GM21723 (cell line): ENCODE data around the gene IL1RAPL2.

Experiments
- ATAC-seq: cut with Tn5 transposase; IDR thresholded peaks from one replicate; pipeline ENCODE4 v1.9.1; 2021; ENCODE audit warnings: mild to moderate bottlenecking, moderate library complexity; ENCODE audit not compliant: unreplicated experiment

Gene IL1RAPL2

DNA sequence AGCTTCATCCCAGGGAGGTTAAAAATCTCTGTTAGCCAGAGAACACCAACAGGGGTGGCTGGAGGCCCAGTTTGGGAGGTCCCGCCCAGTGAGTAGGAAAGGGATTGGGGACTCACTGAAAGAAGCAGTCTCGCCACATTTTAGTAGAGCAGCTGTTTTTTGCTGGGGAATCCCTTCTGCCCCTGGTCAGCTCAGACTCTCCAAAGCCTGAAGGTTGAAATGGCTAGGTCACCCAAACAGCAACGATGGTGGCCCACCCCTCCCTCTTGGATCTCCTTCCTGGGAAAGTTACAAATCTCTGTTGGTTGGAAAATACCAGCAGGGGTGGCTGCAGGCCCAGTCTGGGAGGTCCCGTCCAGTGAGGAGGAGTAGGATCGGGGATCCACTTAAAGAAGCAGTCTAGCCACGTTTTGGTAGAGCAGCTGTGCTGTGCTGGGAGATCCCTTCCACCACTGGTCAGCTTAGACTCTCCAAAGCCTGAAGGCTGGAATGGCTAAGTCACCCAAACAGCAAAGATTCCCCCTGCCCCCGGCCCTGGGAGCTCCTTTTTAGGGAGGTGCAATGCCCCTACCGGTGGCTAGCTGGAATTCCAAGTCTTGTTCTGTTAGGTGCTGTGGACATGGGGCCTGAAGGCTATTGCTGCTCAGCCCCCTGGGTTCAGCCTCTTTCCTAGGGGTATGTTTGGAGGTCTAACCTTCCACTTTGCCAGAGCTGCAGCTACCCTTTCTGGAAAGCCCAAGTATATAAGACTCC, 694.5 kb downstream of the IL1RAPL2 start:
- no peak for ATAC-seq

DNA sequence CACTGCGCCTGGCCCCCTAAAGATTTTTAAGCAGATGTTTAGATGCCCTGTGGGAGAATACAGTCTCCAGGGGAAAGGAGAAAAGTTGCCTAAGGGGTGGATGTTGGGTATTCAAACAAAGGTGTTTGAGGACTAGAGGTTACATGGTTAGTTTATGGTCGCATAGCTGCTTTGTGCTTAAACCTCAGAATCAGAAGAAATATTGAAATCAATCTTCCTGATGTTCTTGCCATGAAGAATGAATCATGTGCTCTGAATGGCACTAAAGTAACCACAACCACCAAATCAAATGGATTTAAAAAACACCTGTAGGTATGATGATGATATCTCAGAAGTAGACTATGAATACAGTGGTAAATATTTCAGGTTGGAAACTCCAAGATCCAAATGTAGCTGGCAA, 697.2 kb downstream of the IL1RAPL2 start:
- no peak for ATAC-seq

DNA sequence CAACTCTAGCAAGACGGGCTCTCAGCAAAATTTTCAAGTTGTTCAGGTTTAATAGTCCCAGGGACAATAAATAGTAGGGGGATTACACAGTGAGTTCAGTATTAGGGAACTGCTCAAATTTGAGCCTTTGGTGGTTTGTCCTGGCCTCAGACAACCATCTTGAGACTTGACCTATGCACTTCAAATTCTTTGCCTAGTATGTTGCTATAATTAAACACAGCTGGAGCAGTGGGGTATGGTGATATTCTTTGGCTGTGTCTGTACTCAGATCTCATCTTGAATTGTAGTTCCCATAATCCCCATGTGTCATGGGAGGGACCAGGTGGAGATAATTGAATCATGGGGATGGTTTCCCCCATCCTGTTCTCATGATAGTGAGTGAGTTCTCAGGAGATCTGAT, 697.8 kb downstream of the IL1RAPL2 start:
- no peak for ATAC-seq

DNA sequence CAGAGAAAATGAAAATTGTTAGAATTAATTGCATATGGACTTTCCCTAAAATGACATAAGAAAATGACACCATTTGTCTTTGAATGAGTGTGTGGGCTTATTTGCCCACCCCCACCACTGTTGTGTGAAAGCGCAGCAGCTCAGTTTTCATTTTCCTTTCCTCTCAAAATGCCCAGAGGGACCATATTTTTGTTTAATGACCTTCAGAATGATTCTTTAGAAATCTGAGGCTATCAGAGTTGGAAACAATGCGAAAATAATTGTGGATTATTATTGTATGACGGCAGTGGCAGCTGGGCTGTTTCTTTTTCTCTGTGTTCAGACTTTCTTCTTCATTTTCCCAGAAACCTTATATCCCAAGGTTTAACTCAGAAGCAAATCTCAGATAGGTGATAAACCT, 699.1 kb downstream of the IL1RAPL2 start:
- no peak for ATAC-seq

DNA sequence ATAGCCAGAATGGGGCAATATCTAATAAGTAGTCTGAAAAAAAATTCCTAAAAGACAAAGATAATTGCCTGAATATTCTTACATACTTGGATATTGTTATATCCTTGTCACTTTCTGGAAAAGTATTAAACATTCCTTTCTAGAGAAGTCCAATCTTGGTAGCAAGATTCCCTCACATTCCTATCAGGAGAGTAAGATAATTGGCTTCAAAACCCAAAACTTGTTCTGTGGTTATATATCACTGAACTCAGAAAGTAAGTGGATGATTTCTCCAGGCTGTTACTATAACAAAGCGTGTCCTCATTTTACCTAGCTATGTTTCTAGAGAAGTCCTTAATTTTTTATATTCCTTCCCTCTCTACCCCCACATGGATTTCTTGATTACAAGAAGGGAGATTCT, 700.5 kb downstream of the IL1RAPL2 start:
- no peak for ATAC-seq

DNA sequence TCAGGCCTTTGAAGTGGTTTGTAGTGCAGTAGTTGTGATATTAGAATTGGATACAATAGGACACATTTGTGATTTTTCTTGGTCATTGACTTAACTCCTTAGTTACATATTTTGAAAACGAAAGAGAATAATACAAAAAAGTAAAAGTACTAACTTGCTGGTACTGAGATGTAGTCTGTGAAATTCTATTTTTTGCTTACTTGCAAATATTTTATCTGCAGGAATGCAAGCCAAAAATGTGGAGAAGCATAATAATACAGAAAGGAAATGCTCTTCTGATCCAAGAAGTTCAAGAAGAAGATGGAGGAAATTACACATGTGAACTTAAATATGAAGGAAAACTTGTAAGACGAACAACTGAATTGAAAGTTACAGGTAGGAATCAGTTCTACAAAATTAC, 701.2 kb downstream of the IL1RAPL2 start:
- no peak for ATAC-seq

DNA sequence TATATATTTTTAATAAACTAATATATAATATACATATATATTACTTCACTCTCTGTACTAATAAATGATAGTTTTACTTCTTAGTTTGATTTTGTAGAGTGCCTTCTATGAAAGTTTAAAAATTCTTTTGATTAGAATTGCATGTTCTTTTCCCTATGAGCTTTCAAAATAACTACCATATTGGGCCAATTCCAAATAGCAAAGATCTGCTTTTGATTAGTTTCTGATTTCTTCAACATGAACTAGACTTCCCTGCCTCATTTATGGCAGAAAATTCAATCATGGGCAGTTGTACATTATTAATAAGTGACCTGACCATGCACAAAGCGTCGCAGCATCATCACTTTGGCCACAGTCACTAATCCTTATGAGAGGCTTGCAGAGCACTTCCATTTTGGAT, 703.4 kb downstream of the IL1RAPL2 start:
- no peak for ATAC-seq

DNA sequence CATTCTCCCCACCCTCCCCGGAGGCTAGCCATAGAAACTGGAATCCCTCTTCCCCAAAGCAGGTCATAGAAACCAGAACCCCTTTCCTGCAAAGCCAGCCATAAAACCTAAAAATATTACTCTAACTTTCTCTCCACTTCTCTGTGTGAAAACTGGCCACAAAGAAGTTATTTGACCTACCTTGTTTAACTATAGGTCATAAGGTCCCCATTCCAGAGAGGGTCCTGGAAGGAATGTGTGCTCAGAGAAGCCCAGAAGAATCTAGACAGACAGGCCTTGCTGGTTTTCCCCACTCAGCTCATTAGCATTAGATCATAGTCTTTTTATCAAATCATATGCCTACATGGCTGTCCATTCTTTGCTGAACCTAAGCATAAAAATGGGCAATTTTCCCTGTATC, 707.3 kb downstream of the IL1RAPL2 start:
- ATAC-seq: no peak

DNA sequence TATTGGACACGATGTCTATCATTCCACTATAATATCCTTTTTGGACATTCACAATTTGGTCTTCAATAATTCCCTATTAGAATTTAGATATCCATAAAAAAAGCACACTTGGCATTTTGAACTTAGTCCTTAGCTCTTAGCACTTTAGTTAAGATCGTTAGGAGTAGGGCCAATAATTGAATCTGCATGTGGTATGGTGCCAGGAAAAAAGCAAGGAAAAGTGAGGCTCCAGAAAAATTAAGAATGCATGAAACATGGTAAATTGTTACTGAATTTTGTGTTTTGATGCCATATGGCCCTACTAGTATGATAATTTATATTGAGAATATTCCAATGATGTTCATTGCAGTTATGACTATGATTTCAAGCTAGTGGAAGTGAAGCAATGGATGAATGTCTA, 708.1 kb downstream of the IL1RAPL2 start:
- no peak for ATAC-seq

DNA sequence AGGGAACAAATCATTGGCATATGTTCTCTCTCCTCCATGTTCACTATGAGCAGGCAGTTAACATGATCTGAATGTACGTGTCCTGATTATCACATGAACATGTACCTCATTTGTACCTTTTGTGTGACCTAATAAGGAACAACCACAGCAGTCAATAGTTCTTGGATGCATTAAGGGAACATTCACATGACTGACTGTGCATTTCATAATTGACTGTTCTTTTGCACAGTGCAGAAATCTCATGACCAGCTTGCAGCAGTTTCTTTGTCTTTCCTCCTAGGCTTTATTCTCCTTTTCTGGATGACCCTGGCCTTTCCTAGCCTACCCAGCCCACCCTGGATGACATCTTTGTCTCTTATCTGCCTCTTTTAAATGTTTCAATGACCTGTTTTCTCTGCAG, 711.1 kb downstream of the IL1RAPL2 start:
- ATAC-seq: no peak

DNA sequence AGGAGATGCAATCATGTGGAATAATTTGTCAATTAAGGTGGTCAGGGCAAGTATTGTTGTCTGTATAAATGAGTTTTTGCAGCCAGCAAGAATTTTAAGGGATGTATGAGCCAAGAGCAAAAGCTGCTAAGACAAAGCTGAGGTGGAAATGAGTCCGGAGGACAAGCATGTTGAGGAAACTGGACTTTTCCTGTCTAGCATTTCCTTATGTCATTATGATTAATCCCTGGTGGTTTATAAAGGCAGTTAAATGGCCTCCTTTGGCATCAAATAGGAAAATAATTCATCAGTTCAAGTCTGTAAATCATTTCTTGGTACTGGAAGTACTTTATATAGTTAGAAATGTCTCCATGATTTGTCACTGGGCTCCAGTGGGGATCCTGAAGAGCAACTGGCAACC, 716.1 kb downstream of the IL1RAPL2 start:
- no peak for ATAC-seq

DNA sequence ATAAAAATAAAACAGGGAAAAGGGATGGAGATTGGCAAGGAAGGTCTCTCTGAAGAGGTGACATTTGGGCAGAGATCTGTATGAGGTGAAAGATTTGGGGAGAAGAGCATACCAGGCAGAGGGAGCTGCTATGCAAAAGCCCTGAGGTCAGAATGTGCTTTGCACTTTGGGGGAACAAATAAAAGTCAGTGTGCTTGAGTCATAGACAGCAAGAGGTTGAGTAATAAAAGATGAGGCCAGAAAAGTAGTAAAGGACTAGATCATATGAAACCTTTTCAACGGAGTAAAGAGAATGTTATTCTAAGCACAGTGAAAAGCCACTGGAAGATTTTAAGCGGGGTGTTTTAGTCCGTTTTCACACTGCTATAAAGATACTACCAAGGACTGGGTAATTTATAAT, 731.0 kb downstream of the IL1RAPL2 start:
- no peak for ATAC-seq

DNA sequence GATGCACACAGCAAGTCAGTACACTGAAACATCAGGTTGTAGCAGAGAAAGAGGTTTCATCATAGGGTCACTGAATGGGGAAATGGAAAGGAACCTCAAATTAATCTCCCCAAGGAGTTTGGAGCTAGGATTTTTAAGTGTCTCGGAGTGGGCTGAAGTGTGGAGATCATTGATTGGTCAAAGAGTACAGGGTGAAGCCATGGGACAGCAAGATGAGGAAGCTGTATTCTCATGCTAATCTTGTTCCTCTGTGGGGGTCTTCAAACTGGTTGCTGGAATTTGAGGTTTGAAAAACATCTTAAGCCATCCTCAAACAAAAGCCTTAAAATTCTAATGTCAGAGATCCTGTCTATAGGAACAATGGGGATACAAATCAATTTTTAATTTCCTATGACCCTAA, 733.3 kb downstream of the IL1RAPL2 start:
- ATAC-seq: no peak

DNA sequence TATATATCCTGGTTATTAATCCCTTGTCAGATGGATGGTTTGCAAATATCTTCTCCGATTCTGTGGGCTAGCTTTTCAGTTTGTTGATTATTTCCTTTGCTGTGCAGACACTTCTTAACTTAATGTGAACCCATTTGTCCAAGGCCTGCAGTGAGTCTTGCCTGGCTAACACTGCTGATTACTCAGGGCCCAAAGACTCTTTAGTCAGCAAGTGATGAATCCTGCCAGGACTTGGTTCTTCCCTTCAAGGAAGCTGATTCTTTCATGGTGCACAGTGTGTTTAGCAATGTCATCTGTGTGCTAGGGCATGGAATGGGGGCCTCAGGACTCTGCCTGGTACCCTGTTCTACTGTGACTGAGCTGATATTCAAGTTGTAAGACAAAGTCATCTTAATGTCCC, 736.2 kb downstream of the IL1RAPL2 start:
- ATAC-seq: no peak

DNA sequence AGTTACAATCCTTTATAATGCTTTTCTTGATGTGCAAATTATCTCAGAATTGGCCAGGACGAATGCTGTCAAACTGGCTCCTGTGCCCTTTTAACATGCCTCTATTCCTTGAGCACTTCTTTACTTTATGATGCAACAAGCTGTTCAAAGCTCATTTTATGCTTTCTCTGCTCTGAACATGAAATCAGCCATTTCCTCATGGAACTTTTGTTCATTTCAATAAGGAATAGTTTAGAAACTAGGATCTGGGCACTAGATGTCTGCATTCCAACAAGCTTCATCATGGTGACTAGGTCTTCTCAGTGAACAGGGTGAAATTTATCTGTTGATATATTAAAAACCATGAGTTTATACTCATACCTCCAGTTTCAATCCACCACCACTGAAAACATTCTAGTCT, 741.8 kb downstream of the IL1RAPL2 start:
- no peak for ATAC-seq

DNA sequence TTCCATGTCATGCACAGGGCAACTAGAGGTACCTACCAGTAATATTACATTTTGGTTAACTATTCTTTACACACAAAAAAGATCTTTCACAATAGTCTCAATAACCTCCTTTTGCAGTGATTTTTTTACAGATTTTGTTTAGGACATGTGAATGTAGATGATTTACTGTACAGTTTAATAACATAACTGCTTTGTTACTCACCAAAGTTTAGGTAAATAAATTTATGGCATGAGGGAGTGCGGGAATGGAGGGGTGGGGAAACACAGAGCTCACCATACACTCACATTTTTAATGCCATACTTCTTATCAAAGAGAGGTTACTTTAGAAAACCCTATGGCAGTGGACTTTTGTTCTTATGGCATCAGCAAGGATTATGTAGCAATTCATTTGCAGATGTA, 747.6 kb downstream of the IL1RAPL2 start:
- ATAC-seq: no peak

DNA sequence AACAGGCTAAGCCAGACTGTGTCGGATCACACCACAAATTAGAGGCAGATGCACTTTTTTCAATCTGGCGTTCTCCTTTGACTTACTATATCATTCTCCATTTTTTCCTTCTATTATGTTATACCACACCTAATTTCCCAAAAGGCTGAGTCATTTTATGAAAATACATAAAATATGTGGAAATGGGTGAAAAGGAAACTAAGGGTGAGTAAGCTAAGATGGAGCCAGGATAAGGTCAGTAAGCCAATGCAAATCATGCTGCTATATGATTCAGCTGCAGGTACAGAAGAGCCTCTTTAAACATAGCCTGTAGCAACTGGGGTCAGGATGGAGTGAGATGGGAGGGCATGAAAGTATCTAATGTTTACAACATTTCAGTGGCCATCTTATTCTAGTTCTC, 748.5 kb downstream of the IL1RAPL2 start:
- no peak for ATAC-seq

DNA sequence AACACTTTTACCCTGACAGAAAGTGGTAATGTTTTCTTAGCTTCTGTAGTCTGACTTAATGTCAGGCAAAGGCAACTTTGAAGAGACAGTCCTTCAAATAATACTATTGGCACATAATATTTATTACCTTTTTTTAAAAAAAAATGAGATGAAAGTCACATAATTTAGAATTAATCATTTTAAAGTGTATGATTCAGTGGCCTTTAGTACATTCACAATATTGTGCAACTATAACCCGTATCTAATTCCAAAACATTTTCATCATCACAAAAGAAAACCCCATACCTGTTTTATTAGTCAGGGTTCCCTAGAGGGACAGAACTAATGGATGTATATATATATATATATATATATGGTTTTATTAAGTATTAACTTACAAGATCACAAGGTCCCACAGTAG, 749.2 kb downstream of the IL1RAPL2 start:
- no peak for ATAC-seq

DNA sequence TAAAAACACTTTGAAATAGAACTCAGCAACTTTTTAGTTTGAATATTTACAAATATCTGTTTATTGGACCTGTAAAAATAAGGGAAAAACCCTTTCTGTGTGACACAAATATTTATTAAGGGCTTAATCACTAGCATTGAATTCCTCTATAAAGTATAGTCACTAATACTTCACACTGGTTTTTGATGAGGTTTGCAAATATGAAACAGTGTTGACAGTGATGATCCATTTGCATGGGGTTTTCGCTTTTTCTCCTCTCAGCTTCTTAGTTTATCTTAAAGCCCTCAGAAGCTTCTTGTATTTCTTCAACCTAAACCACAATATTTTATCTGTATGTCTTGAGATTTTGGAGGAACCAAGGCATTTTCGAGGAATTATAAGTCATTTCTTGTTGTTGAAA, 751.1 kb downstream of the IL1RAPL2 start:
- no peak for ATAC-seq

DNA sequence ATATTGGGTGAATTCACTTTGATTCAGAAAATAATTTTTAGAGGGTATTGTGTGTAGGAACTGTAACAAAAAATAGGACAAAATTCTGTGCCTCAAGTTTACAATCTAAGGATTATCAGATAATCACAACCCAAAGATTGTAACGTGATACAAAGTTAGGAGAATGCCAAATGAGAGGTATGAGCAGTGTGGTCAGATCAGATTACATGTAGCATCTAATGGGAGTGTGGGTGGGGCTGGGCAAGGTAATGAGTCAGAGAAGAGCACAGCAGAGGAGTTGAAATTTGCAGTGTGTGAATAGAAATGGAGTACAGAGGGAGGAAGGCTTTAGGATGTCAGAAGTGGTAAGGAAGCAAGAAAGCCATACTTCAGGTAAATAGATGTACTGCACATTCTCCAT, 757.9 kb downstream of the IL1RAPL2 start:
- ATAC-seq: no peak

DNA sequence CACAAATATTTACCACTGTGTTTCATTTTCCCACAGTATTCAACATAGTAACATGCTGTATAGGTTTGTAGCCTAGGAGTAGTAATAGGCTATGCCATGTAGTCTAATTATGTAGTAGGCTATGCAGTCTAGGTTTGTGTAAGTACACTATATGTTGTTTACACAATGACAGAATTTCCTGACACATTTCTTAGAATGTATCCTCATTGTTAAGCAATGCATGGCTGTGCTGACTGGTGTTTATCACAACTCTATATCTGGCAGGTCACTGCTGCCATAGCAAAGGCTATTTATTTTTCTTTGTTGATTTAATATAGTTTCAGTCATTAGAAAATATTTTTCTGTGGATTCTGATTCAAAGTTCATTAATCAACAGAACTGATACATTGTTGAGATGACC, 762.8 kb downstream of the IL1RAPL2 start:
- ATAC-seq: no peak

DNA sequence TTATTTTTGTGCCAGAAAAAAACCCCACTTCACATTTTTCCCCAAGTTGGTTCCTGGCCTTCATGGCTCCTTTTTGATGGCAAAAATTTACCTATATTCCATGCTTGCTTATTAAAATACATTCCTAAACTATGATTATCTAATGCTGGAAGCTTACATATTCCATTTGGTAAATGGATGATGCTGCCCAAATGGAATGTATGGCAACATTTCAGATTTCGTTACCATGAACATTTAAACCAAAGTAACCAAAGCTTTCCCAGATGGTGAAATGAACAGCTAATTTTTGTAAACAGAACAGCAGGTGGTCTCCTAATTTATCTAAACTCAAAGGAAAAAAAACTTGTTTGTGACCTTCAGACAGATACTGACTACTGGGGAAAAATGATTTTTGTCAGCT, 765.2 kb downstream of the IL1RAPL2 start:
- no peak for ATAC-seq

DNA sequence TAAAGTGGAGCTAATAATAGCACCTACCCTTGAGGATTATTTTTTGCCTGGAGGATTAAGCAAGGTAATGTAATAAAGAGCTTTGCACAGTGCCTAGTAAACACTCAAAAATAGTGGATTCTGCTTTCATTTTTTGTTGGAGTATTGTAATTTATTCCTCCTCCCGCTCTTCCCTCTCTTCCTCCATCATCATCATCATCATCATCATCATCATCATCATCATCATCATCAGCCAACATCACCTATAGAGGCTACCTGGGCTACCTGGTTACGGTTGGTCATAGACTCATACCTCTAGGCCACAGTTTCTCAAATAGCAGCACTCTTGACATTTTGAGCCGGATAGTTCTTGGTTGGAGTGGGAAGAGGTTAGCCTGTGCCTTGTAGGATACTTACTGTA, 781.4 kb downstream of the IL1RAPL2 start:
- no peak for ATAC-seq
